BE2C (cell line): Measurements from ENCODE around the gene CFAP54.
A peak's percentile ranks its signal among the peaks of the same experiment; 100 is the strongest.

Experiments used
- DNase-seq: peaks from one replicate; pipeline ENCODE4 v3.0.0-alpha.2; 2020
- H3K27me3 ChIP-seq: fragments of 250-450 bp; sonication (Bioruptor Pico); 2 replicates; pipeline ENCODE4 v1.5.1; 2020; ENCODE audit warnings: mild to moderate bottlenecking
- H3K36me3 ChIP-seq: fragments of 250-450 bp; sonication (Bioruptor Pico); 2 replicates; pipeline ENCODE4 v1.5.1; 2020; ENCODE audit warnings: mild to moderate bottlenecking
- H3K4me1 ChIP-seq: fragments of 250-450 bp; sonication (Bioruptor Pico); 2 replicates; pipeline ENCODE4 v1.5.1; 2020
- H3K4me3 ChIP-seq: 2 replicates; pipeline ENCODE4 v1.5.1; 2011; ENCODE audit warnings: low read depth, low read length
- H3K9me3 ChIP-seq: fragments of 250-450 bp; sonication (Bioruptor Pico); 2 replicates; pipeline ENCODE4 v1.5.1; 2020
- TF ChIP-seq, protein P1 (sequence below): IDR thresholded peaks from 2 replicates; pipeline ENCODE4 v1.5.1; 2012; ENCODE audit warnings: mild to moderate bottlenecking, low read depth, low read length

CFAP54 gene

DNA sequence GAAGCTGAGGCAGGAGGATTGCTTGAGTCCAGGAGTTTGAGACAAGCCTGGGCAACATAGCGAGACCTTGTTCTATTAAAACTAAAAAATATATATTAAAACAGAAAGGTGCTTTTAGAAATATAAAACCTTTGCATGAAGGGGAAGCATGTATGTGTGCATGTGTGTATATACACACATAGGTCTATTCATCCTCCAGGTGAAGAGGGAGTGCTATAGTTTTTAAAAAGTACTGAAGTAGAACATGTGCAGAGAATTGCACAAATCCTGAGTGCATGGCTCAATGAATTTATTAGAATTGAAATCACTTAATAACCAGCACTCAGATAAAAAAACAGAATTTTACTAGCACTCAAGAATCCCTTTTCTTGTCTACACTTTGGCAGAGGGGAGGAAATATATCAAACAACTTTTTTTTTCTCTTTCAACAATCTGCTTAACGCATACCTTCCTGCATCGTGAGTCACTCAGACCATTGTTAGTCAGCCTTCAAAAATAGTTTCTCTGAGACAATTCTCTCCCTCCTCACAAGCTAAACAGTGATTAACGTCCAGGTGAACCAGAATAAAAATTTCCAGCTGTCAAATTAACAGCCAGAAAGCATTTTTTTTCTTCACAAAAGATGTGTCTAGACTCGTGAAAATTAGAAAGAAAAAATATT lies 400.0 kb downstream of the CFAP54 start:
- Histone ChIP-seq H3K4me1 (no peaks in the 10 kb centered on the region), H3K9me3 (no peaks in the 10 kb centered on the region), H3K27me3 (no peaks in the 10 kb centered on the region; the same call in 1 of the 2 replicates), H3K36me3 (no peaks in the 10 kb centered on the region), H3K4me3 (no peak overlapping the region)
- DNase-seq: no peak
- TF ChIP-seq, protein P1, sequence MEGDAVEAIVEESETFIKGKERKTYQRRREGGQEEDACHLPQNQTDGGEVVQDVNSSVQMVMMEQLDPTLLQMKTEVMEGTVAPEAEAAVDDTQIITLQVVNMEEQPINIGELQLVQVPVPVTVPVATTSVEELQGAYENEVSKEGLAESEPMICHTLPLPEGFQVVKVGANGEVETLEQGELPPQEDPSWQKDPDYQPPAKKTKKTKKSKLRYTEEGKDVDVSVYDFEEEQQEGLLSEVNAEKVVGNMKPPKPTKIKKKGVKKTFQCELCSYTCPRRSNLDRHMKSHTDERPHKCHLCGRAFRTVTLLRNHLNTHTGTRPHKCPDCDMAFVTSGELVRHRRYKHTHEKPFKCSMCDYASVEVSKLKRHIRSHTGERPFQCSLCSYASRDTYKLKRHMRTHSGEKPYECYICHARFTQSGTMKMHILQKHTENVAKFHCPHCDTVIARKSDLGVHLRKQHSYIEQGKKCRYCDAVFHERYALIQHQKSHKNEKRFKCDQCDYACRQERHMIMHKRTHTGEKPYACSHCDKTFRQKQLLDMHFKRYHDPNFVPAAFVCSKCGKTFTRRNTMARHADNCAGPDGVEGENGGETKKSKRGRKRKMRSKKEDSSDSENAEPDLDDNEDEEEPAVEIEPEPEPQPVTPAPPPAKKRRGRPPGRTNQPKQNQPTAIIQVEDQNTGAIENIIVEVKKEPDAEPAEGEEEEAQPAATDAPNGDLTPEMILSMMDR: no peak

DNA sequence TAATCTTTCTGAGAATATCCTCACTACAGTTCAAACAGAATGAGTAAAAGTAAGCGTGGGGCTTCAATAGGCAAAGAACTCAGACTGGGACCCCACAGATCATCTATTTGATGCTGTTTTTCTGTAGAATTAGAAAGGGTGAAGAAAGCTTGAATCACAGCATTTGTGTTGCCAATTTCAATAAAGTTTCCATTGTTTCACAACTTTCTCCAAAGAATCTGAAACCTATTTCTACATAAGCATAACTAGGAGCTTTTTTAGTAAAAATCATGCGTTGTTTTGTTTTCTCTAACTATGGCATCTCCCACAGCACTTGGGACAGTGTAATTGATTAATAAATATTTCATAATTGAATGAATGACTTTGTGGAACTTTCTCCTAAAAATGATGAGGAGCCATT lies 401.0 kb downstream of the CFAP54 start:
- Histone ChIP-seq H3K27me3 (no peaks in the 10 kb centered on the region; the same call in 1 of the 2 replicates), H3K9me3 (no peaks in the 10 kb centered on the region), H3K4me3 (no peak overlapping the region), H3K36me3 (no peaks in the 10 kb centered on the region), H3K4me1 (no peaks in the 10 kb centered on the region)
- TF ChIP-seq, protein P1: no peak
- no peak for DNase-seq

DNA sequence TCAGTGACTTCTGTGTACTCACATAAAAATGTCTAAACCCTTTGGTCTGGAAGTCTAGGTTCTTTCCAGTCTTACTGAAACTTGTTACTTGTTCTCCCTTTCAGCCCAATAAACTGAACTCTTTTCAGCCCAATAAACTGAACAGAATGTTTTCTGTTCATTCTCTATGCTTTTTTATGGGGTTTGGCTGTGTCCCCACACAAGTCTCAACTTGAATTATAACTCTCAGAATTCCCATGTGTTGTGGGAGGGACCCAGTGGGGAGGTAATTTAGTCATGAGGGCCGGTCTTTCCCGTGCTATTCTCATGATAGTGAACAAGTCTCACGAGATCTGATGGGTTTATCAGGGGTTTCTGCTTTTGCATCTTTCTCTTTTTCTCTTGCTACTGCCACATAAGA lies 402.7 kb downstream of the CFAP54 start:
- TF ChIP-seq, protein P1: no peak
- no peak overlapping the region for H3K4me3 ChIP-seq
- H3K27me3 ChIP-seq: no peaks in the 10 kb centered on the region; the same call in 1 of the 2 replicates
- no peaks in the 10 kb centered on the region for H3K9me3 ChIP-seq
- no peaks in the 10 kb centered on the region for H3K4me1 ChIP-seq
- no peak for DNase-seq
- H3K36me3 ChIP-seq: no peaks in the 10 kb centered on the region

DNA sequence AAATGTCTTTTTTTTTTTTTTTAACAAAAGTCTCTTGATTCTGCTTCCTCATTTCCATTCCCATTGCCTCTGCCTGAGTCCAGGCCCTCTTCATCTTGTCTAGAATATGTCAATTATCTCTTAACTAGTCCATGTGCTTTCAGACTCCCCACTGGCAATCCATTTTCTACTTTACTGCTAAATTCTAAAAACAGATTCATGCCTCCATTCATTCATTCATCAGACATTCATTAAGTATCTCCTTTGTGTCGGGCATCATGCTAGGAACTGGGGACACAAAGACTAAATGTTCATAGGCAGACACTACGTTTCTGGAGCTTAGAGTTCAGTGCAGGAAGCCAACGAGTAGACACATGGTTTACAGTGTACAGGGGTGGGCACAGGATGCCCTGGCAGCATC lies 408.0 kb downstream of the CFAP54 start:
- DNase-seq: no peak
- no peaks in the 10 kb centered on the region for H3K36me3 ChIP-seq

DNA sequence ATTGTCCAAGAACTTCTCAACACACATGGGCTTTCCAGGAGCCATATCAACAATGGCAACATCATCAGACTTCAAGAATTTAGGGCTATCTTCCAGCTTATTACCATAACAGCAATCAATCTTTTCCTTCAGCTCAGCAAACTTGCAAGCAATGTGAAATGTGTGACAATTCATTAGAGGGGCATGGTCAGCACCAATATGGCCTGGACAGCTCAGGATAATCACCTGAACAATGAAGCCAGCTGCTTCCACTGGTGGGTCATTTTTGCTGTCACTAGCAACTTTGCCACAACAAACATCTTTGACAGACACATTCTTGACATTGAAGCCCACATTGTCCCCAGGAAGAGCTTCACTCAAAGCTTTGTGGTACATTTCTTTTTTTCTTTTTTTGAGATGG lies 411.8 kb downstream of the CFAP54 start:
- H3K36me3 ChIP-seq: no peaks in the 10 kb centered on the region
- H3K4me3 ChIP-seq: no peak overlapping the region
- no peaks in the 10 kb centered on the region for H3K27me3 ChIP-seq
- H3K9me3 ChIP-seq: no peaks in the 10 kb centered on the region
- TF ChIP-seq, protein P1: no peak
- no peak for DNase-seq
- no peaks in the 10 kb centered on the region for H3K4me1 ChIP-seq

More for the DNA sequence above, 408.0 kb downstream of the CFAP54 start:
- no peaks in the 10 kb centered on the region for H3K27me3 ChIP-seq
- H3K4me1 ChIP-seq: no peaks in the 10 kb centered on the region
- TF ChIP-seq, protein P1: no peak
- H3K9me3 ChIP-seq: no peaks in the 10 kb centered on the region
- H3K4me3 ChIP-seq: no peak overlapping the region

DNA sequence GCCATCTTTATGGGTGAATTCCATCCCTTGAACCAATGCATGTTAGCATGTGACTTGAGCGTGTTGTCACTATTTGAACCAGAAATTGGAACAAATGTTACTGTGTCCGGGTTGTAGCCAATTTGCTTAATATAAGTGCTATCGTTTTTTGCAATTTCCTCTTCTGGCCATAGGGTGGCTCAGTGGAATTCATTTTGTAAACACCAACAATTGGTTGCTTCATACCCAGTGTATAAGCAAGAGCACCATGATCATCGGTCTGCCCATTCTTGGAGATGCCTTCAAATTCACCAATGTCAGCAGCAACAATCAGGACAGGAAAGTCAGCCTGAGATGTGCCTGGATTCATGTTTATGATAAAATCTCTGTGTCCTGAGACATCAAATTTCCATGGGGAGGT lies 412.7 kb downstream of the CFAP54 start:
- Histone ChIP-seq H3K4me1 (no peaks in the 10 kb centered on the region), H3K4me3 (no peak overlapping the region; the same call in 1 of the 2 replicates), H3K9me3 (no peaks in the 10 kb centered on the region), H3K27me3 (no peaks in the 10 kb centered on the region), H3K36me3 (no peaks in the 10 kb centered on the region)
- no peak for DNase-seq
- TF ChIP-seq, protein P1: peak; percentile 27
